Neuronal stem cell (in vitro differentiated cells): ENCODE measurements around the gene NRCAM.

Source experiments
- DNase-seq: peaks from one replicate; pipeline ENCODE4 v3.0.0-alpha.2; 2013; ENCODE audit warnings: low spot score
- H2AFZ ChIP-seq: one replicate; pipeline ENCODE4 v1.6.1; 2013; ENCODE audit warnings: mild to moderate bottlenecking, low read length, inconsistent platforms
- H2AK5ac ChIP-seq: 2 replicates; pipeline ENCODE4 v1.6.1; 2013; ENCODE audit warnings: low read depth, mild to moderate bottlenecking, inconsistent platforms, low read length, moderate library complexity, mixed read lengths
- H2BK120ac ChIP-seq: 2 replicates; pipeline ENCODE4 v1.6.1; 2013; ENCODE audit warnings: low read depth, mild to moderate bottlenecking, inconsistent platforms, low read length, moderate library complexity, mixed read lengths
- H2BK12ac ChIP-seq: one replicate; pipeline ENCODE4 v1.6.1; 2013; ENCODE audit warnings: low read length, inconsistent platforms
- H2BK15ac ChIP-seq: 2 replicates; pipeline ENCODE4 v1.6.1; 2013; ENCODE audit warnings: mild to moderate bottlenecking, low read length, inconsistent platforms, mixed read lengths
- H2BK5ac ChIP-seq: one replicate; pipeline ENCODE4 v1.6.1; 2013; ENCODE audit warnings: inconsistent platforms, mild to moderate bottlenecking, low read length, moderate library complexity
- H3K14ac ChIP-seq: one replicate; pipeline ENCODE4 v1.6.1; 2013; ENCODE audit warnings: low read length, inconsistent platforms
- H3K18ac ChIP-seq: 2 replicates; pipeline ENCODE4 v1.6.1; 2013; ENCODE audit warnings: low read length, inconsistent platforms
- H3K23ac ChIP-seq: 2 replicates; pipeline ENCODE4 v1.6.1; 2013; ENCODE audit warnings: low read depth, mild to moderate bottlenecking, mixed read lengths, low read length, inconsistent platforms; ENCODE audit not compliant: poor library complexity
- H3K27ac ChIP-seq: replicated peaks from 3 replicates; pipeline ENCODE4 v1.5.1; 2013; ENCODE audit warnings: low read length, inconsistent platforms
- H3K27me3 ChIP-seq, 3 experiments: 2 replicates each; pipeline ENCODE4 v1.6.1; 2013; ENCODE audit warnings: low read length in 3 of 3, mild to moderate bottlenecking in 2 of 3, inconsistent platforms in 1 of 3, low read depth in 1 of 3, mixed read lengths in 1 of 3, moderate library complexity in 1 of 3; ENCODE audit not compliant: control insufficient read depth in 3 of 3, insufficient read depth in 3 of 3
- H3K36me3 ChIP-seq, 2 donors: replicated peaks in 1 of 2; 2 replicates each; pipeline ENCODE4 v1.6.1; 2013; ENCODE audit warnings: low read length in 2 of 2; ENCODE audit not compliant: control insufficient read depth in 2 of 2, insufficient read depth in 2 of 2
- H3K4ac ChIP-seq: 2 replicates; pipeline ENCODE4 v1.6.1; 2013; ENCODE audit warnings: inconsistent platforms, mild to moderate bottlenecking, low read length, moderate library complexity
- H3K4me1 ChIP-seq, 2 donors: 1 replicate in 1 of 2; 2 replicates in 1 of 2; pipeline ENCODE4 v1.6.1; 2013; ENCODE audit warnings: low read length in 2 of 2, low read depth in 1 of 2; ENCODE audit not compliant: control insufficient read depth in 2 of 2, insufficient read depth in 1 of 2
- H3K4me2 ChIP-seq: one replicate; pipeline ENCODE4 v1.6.1; 2013; ENCODE audit warnings: mild to moderate bottlenecking, low read length, inconsistent platforms; ENCODE audit not compliant: insufficient read depth, poor library complexity, severe bottlenecking
- H3K4me3 ChIP-seq, 2 donors: 2 replicates each; pipeline ENCODE4 v1.5.1; 2013; ENCODE audit warnings: low read length in 2 of 2, mild to moderate bottlenecking in 2 of 2, inconsistent platforms in 1 of 2, moderate library complexity in 1 of 2
- H3K79me1 ChIP-seq: one replicate; pipeline ENCODE4 v1.6.1; 2013; ENCODE audit warnings: low read depth, mild to moderate bottlenecking, inconsistent platforms, low read length, moderate library complexity
- H3K9ac ChIP-seq: one replicate; pipeline ENCODE4 v1.6.1; 2013; ENCODE audit warnings: mild to moderate bottlenecking, low read depth, low read length, inconsistent platforms; ENCODE audit not compliant: poor library complexity
- H3K9me3 ChIP-seq, 2 donors: replicated peaks in 1 of 2; 2 replicates each; pipeline versions ENCODE3 to v1.6.1; 2013; ENCODE audit warnings: low read length in 2 of 2, mild to moderate bottlenecking in 2 of 2, inconsistent platforms in 1 of 2, low read depth in 1 of 2, mixed read lengths in 1 of 2, moderate library complexity in 1 of 2; ENCODE audit not compliant: control insufficient read depth in 2 of 2, insufficient read depth in 1 of 2
- H4K8ac ChIP-seq: one replicate; pipeline ENCODE4 v1.6.1; 2013; ENCODE audit warnings: low read depth, mild to moderate bottlenecking, inconsistent platforms, low read length, moderate library complexity
- H4K91ac ChIP-seq: one replicate; pipeline ENCODE4 v1.6.1; 2013; ENCODE audit warnings: low read length, low read depth, mild to moderate bottlenecking, inconsistent platforms; ENCODE audit not compliant: poor library complexity
- WGBS, 2 donors: extraction: QIAGEN DNeasy Blood & Tissue Kit; methylation state at CpG; one replicate each; pipeline ENCODE4 v1.1.7; 2013; ENCODE audit warnings: missing lambda C conversion rate in 2 of 2, mixed read lengths in 1 of 2; ENCODE audit not compliant: insufficient read length in 2 of 2, insufficient replicate concordance in 1 of 2; ENCODE audit errors: extremely low coverage in 2 of 2; 5-methylcytosine and 5-hydroxymethylcytosine counted together

The NRCAM gene

GRCh38 chr7:108234281-108234680 is 222.0 kb downstream of the NRCAM start:
- DNase-seq: no peak
- Histone ChIP-seq H3K4me1 (peaks cover 13 to 19% of the 10 kb centered on the region in 2 donors), H4K8ac (no peak overlapping the region), H2AK5ac (no peak overlapping the region), H4K91ac (no peak overlapping the region), H2AFZ (no peak overlapping the region), H3K79me1 (no peaks in the 10 kb centered on the region), H3K9ac (no peak overlapping the region), H2BK15ac (no peak overlapping the region), H3K4me3 (no peak overlapping the region), H3K36me3 (peaks cover 0 to 2% of the 10 kb centered on the region in 2 donors), H3K4me2 (no peak overlapping the region), H3K18ac (no peak overlapping the region), H3K14ac (no peak overlapping the region), H3K27me3 (no peaks in the 10 kb centered on the region), H3K23ac (no peak overlapping the region), H3K27ac (no peak overlapping the region), H2BK5ac (no peak overlapping the region), H3K4ac (no peak overlapping the region), H2BK120ac (no peak overlapping the region), H3K9me3 (no peaks in the 10 kb centered on the region), H2BK12ac (no peak overlapping the region)
- no CpG with 5 or more reads among the region's 2 CpGs for WGBS, 2 donors

GRCh38 chr7:108232076-108232475 is 224.2 kb downstream of the NRCAM start:
- H3K9me3 ChIP-seq: no peaks in the 10 kb centered on the region
- H2AFZ ChIP-seq: no peak overlapping the region
- H3K4ac ChIP-seq: no peak overlapping the region
- no peak overlapping the region for H2AK5ac ChIP-seq
- no peak overlapping the region for H3K27ac ChIP-seq
- no peak overlapping the region for H2BK5ac ChIP-seq
- no peak overlapping the region for H3K18ac ChIP-seq
- H2BK15ac ChIP-seq: no peak overlapping the region
- no peaks in the 10 kb centered on the region for H3K27me3 ChIP-seq
- H2BK120ac ChIP-seq: no peak overlapping the region
- WGBS, 2 donors: no CpG with 5 or more reads among the region's 6 CpGs
- no peak overlapping the region for H3K4me2 ChIP-seq
- no peak overlapping the region for H3K4me3 ChIP-seq
- DNase-seq: no peak
- no peaks in the 10 kb centered on the region for H3K79me1 ChIP-seq
- no peak overlapping the region for H3K14ac ChIP-seq
- peaks cover 10 to 12% of the 10 kb centered on the region in 2 donors for H3K4me1 ChIP-seq
- H3K9ac ChIP-seq: no peak overlapping the region
- H2BK12ac ChIP-seq: no peak overlapping the region
- H3K23ac ChIP-seq: no peak overlapping the region
- H4K8ac ChIP-seq: no peak overlapping the region
- no peak overlapping the region for H4K91ac ChIP-seq
- peaks cover 0 to 3% of the 10 kb centered on the region in 2 donors for H3K36me3 ChIP-seq

- Histone ChIP-seq H3K4me3 (no peak overlapping the region), H3K14ac (no peak overlapping the region), H3K4me1 (peaks cover 6 to 7% of the 10 kb centered on the region in 2 donors), H3K9me3 (no peaks in the 10 kb centered on the region), H4K8ac (no peak overlapping the region), H3K9ac (no peak overlapping the region), H2AK5ac (no peak overlapping the region), H2AFZ (no peak overlapping the region), H4K91ac (no peak overlapping the region), H3K4ac (no peak overlapping the region), H3K27ac (no peak overlapping the region), H3K36me3 (peaks cover 0 to 3% of the 10 kb centered on the region in 2 donors), H2BK12ac (no peak overlapping the region), H3K79me1 (no peaks in the 10 kb centered on the region), H3K23ac (no peak overlapping the region), H3K27me3 (no peaks in the 10 kb centered on the region), H2BK15ac (no peak overlapping the region), H3K4me2 (no peak overlapping the region), H2BK5ac (no peak overlapping the region), H2BK120ac (no peak overlapping the region), H3K18ac (no peak overlapping the region)
- whole genome bisulfite sequencing, 2 donors: no CpG with 5 or more reads among the region's 2 CpGs
- DNase-seq: no peak
Observed at GRCh38 chr7:108231221-108231620, 225.0 kb downstream of the NRCAM start.

GRCh38 chr7:108227366-108227765 is 228.9 kb downstream of the NRCAM start:
- Histone ChIP-seq H3K27me3 (no peaks in the 10 kb centered on the region), H3K23ac (no peak overlapping the region), H2BK15ac (no peak overlapping the region), H3K79me1 (no peaks in the 10 kb centered on the region), H3K9ac (no peak overlapping the region), H3K9me3 (no peaks in the 10 kb centered on the region), H3K27ac (no peak overlapping the region), H3K4ac (no peak overlapping the region), H2BK5ac (no peak overlapping the region), H2AK5ac (no peak overlapping the region), H4K8ac (no peak overlapping the region), H3K36me3 (peaks cover 0 to 3% of the 10 kb centered on the region in 2 donors), H3K14ac (no peak overlapping the region), H2BK12ac (no peak overlapping the region), H3K4me2 (no peak overlapping the region), H2AFZ (no peak overlapping the region), H3K4me1 (peaks cover 0 to 4% of the 10 kb centered on the region in 2 donors), H2BK120ac (no peak overlapping the region), H3K18ac (no peak overlapping the region), H3K4me3 (no peak overlapping the region), H4K91ac (no peak overlapping the region)
- no CpG with 5 or more reads among the region's 3 CpGs for WGBS, 2 donors
- DNase-seq: no peak
